HG02973 (cell line): ENCODE results near the gene CHRD.

ENCODE experiments used
- ATAC-seq: cut with Tn5 transposase; IDR thresholded peaks from one replicate; pipeline ENCODE4 v1.9.1; 2021; ENCODE audit warnings: moderate library complexity; ENCODE audit not compliant: unreplicated experiment

CHRD gene

DNA sequence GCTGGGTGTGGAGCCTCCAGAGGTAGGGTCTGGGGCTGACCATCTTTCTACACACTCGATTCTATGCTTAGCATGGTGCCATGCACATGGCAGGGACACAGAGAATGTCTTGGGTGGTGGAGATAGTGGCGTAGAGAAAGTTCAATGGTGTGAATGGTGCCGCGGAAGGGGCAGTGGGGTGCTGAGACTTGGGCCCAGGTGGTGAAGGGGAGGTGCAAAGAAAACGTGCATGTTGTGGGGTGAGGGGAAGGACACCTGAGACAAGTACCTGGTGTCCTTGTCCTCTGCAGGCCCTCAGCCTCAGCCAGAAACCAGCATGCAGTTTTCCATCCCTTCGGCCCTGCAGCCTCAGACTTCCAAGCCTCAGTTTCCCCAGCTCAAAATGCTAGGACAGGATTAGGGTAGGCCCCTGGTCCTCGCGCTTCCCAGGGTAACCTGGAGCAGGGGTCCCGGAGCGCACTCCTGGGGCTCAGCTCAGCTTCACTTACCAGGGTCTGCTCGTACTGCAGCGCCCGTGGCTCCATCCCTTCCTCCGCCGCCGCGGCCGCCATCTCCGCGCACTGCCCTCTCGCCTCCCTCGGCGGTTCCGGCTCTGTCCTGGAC is 18.8 kb upstream of the CHRD start:
- ATAC-seq: no peak

- ATAC-seq: no peak
These were observed 18.3 kb upstream of the CHRD start, which contains the start of the genes CLCN2 and POLR2H for GRCh38 chr3:184361532-184361931. CLCN2 (minus strand) TSS chr3:184361605; CDS start chr3:184361479, 126 bp downstream. POLR2H (plus strand) TSS chr3:184361710; CDS start chr3:184363493, 1,783 bp downstream.

DNA sequence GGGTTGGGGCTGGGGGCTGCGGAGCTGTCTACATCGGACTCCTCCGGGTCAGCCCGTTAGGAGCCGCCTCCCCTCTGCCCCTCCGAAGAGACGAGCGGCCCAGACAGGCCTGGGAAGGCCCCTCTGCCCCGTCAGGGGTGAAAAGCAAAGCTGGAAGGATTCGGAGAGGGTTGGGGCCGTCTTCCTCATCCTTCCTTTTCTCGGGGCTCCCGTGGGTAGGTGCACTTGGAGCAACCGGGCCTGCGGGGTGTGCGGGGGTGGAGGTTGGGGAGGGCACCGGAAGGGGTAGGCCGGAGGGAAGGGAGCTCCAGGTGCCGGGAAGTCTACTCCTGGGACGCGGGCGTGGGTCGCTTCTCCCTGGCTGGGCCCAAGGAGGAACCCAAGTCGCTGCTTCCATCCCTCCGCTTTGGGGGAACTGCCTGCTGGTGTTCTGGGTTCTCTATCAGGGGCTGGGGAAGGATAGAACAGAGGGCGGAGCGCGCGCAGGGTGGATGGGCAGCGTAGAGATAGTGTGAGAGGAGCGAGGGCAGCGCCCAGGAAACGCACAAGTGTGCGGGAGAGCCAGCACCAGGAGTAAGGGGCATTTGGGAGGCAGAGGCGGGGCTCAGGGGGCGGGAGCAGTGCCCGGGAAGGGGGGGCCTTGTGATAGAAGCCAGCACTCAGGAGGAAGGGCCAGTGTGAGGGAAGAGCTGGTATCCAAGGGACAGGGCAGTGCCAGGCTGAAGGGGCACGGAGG is 17.8 kb upstream of the CHRD start:
- ATAC-seq: no peak

DNA sequence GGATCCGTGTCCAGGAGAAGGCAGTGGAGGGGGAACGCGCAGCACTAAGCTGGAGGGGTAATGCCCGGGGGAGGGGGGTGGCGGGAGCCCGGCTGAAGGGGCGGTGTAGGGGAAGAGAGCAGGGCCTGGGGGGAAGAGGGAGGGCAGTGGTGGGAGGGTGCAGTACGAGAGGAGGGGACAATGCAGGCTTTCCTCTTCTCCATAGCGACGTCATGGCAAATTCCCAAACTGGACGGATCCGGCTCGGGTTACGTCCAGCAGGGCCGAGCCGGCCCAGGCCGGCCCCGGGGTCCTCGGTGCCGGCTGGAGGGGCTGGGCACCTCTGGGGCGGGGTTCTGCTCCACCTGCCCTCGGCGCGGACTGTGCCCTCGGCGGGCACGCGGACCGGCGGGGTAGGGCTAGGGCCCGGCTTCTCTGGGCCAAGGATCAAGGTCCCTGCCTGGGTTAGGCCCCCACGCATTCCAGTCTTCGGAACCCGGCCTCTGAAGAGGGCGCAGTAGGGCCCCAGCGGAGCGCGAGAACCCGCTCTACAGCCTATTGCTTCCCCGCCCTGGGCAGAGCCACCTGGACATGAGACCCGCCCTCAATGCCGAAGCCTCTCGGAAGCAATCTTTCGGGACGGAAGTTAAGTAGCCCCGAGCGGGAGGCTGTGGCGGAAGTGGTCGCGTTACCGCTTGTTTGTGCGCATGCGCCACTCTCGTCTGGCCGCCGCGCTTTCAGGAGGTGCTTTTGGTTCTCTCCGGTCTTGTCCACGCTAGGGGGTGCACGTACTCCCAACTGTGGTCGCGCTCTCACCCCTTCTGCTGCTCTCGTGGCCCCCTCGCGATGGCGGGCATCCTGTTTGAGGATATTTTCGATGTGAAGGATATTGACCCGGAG is 16.9 kb upstream of the CHRD start:
- ATAC-seq: peak; percentile 81

- ATAC-seq: no peak
These were observed 13.1 kb upstream of the CHRD start for GRCh38 chr3:184366619-184367289.

DNA sequence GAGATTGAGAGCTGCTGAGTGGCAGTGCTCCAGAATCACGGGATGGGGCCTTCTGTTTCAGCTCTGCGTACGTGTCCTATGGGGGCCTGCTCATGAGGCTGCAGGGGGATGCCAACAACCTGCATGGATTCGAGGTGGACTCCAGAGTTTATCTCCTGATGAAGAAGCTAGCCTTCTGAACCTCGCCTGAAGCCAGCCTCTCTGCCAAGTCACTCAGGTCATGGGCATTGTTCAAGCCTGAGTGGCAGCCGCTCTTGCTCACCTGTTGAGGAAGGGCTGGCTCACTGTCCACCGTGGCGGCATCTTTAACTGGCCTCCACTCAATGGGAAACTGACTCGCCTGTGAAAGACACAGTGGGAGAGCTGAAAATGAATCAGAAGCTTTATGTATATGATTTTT is 11.7 kb upstream of the CHRD start:
- no peak for ATAC-seq

DNA sequence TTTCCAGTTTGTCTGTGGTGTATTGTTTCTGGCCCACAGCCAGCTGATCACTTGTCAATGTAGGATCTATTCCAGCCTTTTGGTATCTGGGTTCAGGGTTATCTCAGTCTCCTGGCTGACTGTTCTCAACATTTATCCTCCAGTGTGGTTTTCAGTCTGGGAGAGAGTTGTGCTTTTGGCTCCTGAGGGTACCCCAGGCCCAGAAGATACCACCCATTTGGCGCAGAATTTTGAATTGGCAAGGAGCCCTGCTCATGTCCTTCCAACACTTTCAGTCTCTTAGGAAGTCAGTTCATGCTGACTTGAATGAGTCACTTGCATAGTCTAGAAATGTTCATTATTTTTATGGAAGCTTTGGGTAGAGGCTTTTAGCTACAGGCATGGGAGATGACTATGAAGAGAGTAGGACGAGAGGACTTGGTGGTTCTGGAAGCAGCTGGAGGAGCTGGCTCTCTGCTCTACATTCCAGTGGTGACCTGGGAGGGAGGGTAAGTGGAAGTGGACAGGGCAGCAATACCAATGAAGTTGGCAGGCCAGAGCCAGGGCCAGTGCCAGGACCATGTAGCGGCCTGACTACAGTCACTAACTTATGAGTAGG is 11.2 kb upstream of the CHRD start:
- no peak for ATAC-seq

- peak; percentile 80 for ATAC-seq
These were observed 8.3 kb upstream of the CHRD start for GRCh38 chr3:184371570-184372018.

- ATAC-seq: no peak
These were observed 7.5 kb upstream of the CHRD start for GRCh38 chr3:184372296-184372821.

GRCh38 chr3:184372911-184373310 is 6.9 kb upstream of the CHRD start:
- ATAC-seq: no peak

- no peak for ATAC-seq
These were observed 6.4 kb upstream of the CHRD start for GRCh38 chr3:184373422-184373821.

DNA sequence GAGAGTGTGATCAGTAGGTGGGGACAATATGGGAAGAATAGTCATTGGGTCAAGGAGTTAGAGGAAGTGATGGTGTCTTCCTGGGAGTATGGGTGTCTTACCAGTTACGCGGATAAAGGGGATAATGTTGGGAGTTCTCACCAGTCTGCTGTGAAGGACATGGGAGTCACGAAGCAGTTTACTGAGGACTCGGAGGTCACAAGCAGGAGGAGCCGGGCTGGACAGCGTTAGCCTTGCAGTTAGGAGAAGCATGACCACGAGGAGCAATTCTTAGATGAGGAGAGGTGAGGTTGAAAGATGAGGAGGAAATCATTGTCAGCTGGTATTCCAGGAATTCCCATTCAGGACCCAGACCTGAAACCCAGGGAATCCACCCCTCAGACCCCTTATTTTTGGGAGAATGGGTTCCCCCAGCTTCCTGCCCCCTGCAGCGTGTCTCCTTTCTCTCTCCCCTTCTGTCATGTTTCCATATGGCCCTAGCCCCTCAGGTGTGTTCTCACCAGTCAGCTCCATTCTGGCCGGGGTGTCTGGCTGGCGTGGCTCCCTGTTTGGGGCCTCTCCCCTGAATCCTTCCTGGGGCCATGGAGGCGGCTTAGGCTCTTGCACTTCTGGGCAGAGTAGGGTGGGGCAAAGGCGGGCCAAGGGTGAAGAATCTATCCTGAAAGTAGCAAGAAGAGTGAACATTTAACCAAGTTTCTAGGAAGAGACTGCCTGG is 4.0 kb upstream of the CHRD start:
- ATAC-seq: no peak

- ATAC-seq: no peak
These were observed 2.5 kb upstream of the CHRD start for GRCh38 chr3:184377374-184377773.

- no peak for ATAC-seq
These were observed 1.9 kb upstream of the CHRD start, which contains the start of gene THPO for GRCh38 chr3:184377882-184378445. THPO (minus strand) TSS chr3:184378207; CDS start chr3:184376259, 1,948 bp downstream.

DNA sequence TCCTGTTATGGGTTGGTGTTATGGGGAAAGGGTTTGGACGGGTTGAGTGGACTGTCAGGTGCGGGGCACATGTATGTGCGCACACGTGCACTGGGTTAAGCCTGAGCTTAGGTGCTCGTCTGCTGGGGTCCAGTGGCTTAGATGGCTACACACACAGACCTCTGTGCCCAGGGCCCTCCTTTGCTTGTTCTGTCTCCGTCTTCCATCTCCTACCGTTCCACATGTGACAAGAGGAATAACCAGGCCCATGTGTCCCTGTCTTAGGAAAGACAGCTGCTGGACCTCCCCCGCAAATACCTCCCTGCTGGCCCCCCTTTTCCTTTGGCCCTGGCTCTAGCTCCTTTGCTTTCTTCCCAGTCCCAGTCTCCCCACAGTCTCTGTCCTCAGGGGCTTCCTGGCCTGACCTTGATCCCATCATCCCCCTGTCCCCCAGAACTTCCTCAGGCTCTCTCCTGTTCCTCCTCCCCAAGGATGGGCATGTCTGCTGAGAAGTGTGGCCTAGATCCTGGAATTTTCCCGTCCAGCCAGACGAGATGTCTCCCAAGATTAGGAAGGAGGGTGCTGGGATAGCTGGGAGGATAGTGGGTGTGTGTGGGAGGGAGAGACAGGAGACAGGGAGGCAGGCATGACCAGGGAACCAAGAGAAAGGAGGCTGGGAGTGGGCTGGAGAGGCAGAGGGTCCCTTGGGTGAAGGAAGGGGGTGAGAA is 1.1 kb upstream of the CHRD start:
- no peak for ATAC-seq

GRCh38 chr3:184380185-184380626 is 352 bp downstream of the CHRD start:
- no peak for ATAC-seq

DNA sequence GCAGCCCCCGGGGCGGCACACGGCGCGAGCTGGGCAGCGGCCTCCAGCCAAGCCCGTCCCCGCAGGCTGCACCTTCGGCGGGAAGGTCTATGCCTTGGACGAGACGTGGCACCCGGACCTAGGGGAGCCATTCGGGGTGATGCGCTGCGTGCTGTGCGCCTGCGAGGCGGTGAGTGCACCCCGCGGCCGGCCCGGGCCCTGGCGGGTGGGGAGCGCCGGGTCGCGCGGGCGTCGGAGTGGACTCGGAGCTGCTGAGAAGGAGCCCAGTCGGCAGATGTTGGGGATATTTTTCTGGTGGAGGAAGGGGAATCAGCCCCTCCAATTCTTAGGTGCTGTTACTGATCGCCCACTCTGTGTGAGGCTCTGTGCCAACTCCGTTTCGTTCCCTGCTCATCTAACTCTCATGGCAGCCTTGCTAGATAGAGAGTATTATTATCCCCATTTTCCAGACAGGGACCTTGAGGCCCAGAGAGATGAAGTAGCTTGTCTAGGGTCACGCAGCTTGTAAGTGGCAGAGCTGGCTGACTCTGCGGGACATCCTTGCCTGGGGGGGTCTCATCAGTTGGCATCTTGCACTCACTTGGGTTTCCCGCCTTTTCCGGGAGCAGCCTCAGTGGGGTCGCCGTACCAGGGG is 890 bp downstream of the CHRD start:
- no peak for ATAC-seq
